ENCODE data around the gene DLG2. TPM values are rescaled to one million over a fixed set of nuclear protein-coding genes. Genes with fewer than 3 reads are reported as not detected.

The DLG2 gene
- total and polyA plus RNA-seq, 2 donors (not counting 3 experiments of a cell fraction or from before 2014, with no cell fraction given): 0.15 to 1.1 TPM

- no peak overlapping the region for H3K4me3 ChIP-seq (replicated peaks in 1 of 3; ENCODE audit: insufficient read depth in 1 of 3, low read depth in 1 of 3, low read length in 3 of 3)
- no peaks in the 10 kb centered on the region for H3K9me3 ChIP-seq (replicated peaks; ENCODE audit: control insufficient read depth, insufficient read depth, low read length)
- no peaks in the 10 kb centered on the region for H3K9me1 ChIP-seq (replicated peaks; ENCODE audit: control insufficient read depth, extremely low read depth, insufficient read depth, low read length)
- no peak overlapping the region for H2AFZ ChIP-seq (ENCODE audit: low read depth, low read length)
- H3K4me2 ChIP-seq (ENCODE audit: insufficient read depth, low read length): no peak overlapping the region
- BruUV-seq (replicated peaks): no TSS peak
- H3K27ac ChIP-seq (ENCODE audit: insufficient read depth, low read depth, low read length): no peak overlapping the region
- intact Hi-C loops (cut with micrococcal nuclease): no loop called here
- DNase-seq (ENCODE audit: low read depth, low spot score) (no peak), FAIRE-seq (no peak)
- H3K27me3 ChIP-seq (ENCODE audit: control insufficient read depth in 2 of 2, insufficient read depth in 2 of 2, low read length in 2 of 2): peaks cover 12 to 15% of the 10 kb centered on the region in 2 experiments
- POLR2A ChIA-PET: no interaction called here
- H3K79me2 ChIP-seq (ENCODE audit: control insufficient read depth, insufficient read depth, low read length): no peaks in the 10 kb centered on the region
- TF ChIP-seq EZH2 (IDR thresholded peaks at IDR 0.05; ENCODE audit: borderline replicate concordance, low read depth, low read length, severe bottlenecking) (no peak), POLR2AphosphoS5 (IDR thresholded peaks at IDR 0.05; ENCODE audit: insufficient read depth, low read depth, low read length) (no peak), MYC (IDR thresholded peaks at IDR 0.05; ENCODE audit: low read depth, low read length) (no peak), POLR2A (IDR thresholded peaks at IDR 0.05; ENCODE audit: low read depth, low read length) (no peak), CTCF (IDR thresholded peaks at IDR 0.05; ENCODE audit: extremely low read depth in 1 of 2, insufficient read depth in 1 of 2, low read depth in 1 of 2, low read length in 2 of 2) (no peak)
- H3K9ac ChIP-seq (replicated peaks; ENCODE audit: extremely low read depth, insufficient read depth, low read length): no peak overlapping the region
- H3K36me3 ChIP-seq (ENCODE audit: control insufficient read depth in 2 of 2, extremely low read depth in 1 of 2, insufficient read depth in 2 of 2, low read length in 2 of 2): no peaks in the 10 kb centered on the region
- CTCF ChIA-PET: interaction anchor here (0.6 to 0.9 kb wide), 2 partner anchors 197 to 428 kb away, joined by 3 read pairs; no protein-coding TSS in a partner anchor
- no peaks in the 10 kb centered on the region for H4K20me1 ChIP-seq (replicated peaks; ENCODE audit: control insufficient read depth, extremely low read depth, insufficient read depth, low read length)
- dilution Hi-C loops (cut with MboI; ENCODE audit: extremely low pct_ligation_motif_present, low sequenced_read_pairs): no loop called here
- H3K4me1 ChIP-seq (ENCODE audit: control insufficient read depth, extremely low read depth, insufficient read depth, low read length): no peaks in the 10 kb centered on the region
These were observed 1906.5 kb downstream of the DLG2 start for GRCh38 chr11:83720675-83721074.

- Histone ChIP-seq H3K36me3 (ENCODE audit: control insufficient read depth in 2 of 2, extremely low read depth in 1 of 2, insufficient read depth in 2 of 2, low read length in 2 of 2) (no peaks in the 10 kb centered on the region), H3K4me1 (ENCODE audit: control insufficient read depth, extremely low read depth, insufficient read depth, low read length) (no peaks in the 10 kb centered on the region), H3K9ac (replicated peaks; ENCODE audit: extremely low read depth, insufficient read depth, low read length) (no peak overlapping the region), H3K9me3 (replicated peaks; ENCODE audit: control insufficient read depth, insufficient read depth, low read length) (no peaks in the 10 kb centered on the region), H3K9me1 (replicated peaks; ENCODE audit: control insufficient read depth, extremely low read depth, insufficient read depth, low read length) (no peaks in the 10 kb centered on the region), H3K4me2 (ENCODE audit: insufficient read depth, low read length) (no peak overlapping the region), H2AFZ (ENCODE audit: low read depth, low read length) (no peak overlapping the region), H3K4me3 (replicated peaks in 1 of 3; ENCODE audit: insufficient read depth in 1 of 3, low read depth in 1 of 3, low read length in 3 of 3) (no peak overlapping the region), H3K27ac (ENCODE audit: insufficient read depth, low read depth, low read length) (no peak overlapping the region), H4K20me1 (replicated peaks; ENCODE audit: control insufficient read depth, extremely low read depth, insufficient read depth, low read length) (no peaks in the 10 kb centered on the region), H3K79me2 (ENCODE audit: control insufficient read depth, insufficient read depth, low read length) (no peaks in the 10 kb centered on the region), H3K27me3 (ENCODE audit: control insufficient read depth in 2 of 2, insufficient read depth in 2 of 2, low read length in 2 of 2) (no peaks in the 10 kb centered on the region)
- no TSS peak for BruUV-seq (replicated peaks)
- dilution Hi-C loops (cut with MboI; ENCODE audit: extremely low pct_ligation_motif_present, low sequenced_read_pairs) (no loop called here), intact Hi-C loops (cut with micrococcal nuclease) (no loop called here)
- no peak for TF ChIP-seq MYC (IDR thresholded peaks at IDR 0.05; ENCODE audit: low read depth, low read length)
- no peak for TF ChIP-seq FOS (IDR thresholded peaks at IDR 0.05; ENCODE audit: borderline replicate concordance, insufficient read depth, low read length)
- no peak for TF ChIP-seq POLR2A (IDR thresholded peaks at IDR 0.05; ENCODE audit: low read depth, low read length)
- POLR2A ChIA-PET: no interaction called here
- CTCF ChIA-PET: interaction anchor here (2.4 kb wide), 1 partner anchor 7 kb away, joined by 7 read pairs; no protein-coding TSS in a partner anchor
- DNase-seq (ENCODE audit: low read depth, low spot score) (no peak), FAIRE-seq (no peak)
These were observed 1909.6 kb downstream of the DLG2 start for GRCh38 chr11:83717537-83717936.
